Raji (cell line): ENCODE measurements around the gene F2R.

ENCODE experiments used
- POLR2A ChIP-seq: IDR thresholded peaks from 2 replicates; pipeline ENCODE4 v1.6.1; 2011; ENCODE audit warnings: low read depth, low read length, control low read depth; ENCODE audit not compliant: insufficient read depth

The F2R gene

DNA sequence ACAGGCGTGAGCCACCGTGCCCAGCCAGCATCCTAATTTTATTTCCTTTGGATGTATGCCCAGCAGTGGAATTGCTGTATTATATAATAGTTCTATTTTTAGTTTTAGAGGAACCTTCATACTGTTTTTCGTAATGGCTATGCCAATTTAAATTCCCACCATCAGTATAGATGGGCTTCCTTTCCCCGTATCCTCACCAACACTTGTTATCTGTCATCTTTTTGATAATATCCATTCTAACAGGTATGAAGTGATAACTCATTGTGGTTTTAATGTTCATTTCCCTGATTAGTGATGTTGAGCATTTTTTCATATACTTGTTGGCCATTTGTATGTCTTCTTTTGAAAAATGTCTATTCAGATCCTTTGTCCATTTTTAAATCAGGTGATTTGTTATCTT, 13.0 kb downstream of the F2R start:
- TF ChIP-seq POLR2A: no peak

DNA sequence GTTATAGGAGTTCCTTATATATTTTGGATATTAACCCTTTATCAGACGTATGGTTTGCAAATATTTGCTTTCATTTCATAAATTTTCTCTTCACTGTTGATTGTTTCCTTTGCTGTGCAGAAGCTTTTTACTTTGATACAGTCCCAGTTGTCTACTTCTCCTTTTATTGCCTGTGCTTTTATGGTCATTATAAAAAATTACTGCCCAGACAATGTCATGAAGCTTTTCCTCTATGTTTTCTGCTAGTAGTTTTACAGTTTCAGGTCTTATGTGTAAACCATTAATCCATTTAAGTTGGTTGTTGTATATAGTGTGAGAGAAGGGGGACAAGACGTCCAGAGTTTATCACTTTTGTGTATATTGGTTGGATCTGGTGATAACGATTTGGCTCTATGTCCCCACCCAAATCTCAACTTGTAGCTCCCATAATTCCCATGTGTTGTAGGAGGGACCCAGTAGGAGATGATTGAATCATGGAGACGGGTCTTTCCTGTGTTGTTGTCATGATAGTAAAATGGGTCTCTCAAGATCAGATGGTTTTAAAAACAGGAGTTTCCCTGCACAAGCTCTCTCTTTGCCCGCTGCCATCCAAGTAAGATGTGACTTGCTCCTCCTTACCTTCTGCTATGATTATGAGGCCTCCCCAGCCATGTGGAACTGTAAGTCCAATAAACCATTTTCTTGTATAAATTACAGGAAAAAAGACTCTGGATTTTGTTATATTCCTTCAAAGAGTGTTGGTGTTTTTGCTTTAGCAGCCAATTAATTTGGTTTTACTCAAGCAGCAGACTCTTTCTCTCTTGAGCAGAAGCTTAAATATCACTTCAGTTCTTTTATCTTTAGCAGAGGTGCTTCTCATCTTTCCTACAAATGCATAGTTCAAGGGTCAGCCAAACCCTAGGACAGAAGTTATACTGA, 13.7 kb downstream of the F2R start:
- no peak for TF ChIP-seq POLR2A

DNA sequence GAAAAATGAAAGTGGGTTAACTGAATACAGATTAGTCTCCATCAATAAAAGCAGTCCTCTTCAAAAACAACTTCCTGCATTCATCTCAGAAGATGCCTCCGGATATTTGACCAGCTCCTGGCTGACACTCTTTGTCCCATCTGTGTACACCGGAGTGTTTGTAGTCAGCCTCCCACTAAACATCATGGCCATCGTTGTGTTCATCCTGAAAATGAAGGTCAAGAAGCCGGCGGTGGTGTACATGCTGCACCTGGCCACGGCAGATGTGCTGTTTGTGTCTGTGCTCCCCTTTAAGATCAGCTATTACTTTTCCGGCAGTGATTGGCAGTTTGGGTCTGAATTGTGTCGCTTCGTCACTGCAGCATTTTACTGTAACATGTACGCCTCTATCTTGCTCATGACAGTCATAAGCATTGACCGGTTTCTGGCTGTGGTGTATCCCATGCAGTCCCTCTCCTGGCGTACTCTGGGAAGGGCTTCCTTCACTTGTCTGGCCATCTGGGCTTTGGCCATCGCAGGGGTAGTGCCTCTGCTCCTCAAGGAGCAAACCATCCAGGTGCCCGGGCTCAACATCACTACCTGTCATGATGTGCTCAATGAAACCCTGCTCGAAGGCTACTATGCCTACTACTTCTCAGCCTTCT, 16.6 kb downstream of the F2R start:
- TF ChIP-seq POLR2A: no peak

- no peak for TF ChIP-seq POLR2A
Measured at GRCh38 chr5:76733049-76733417, 17.1 kb downstream of the F2R start.

DNA sequence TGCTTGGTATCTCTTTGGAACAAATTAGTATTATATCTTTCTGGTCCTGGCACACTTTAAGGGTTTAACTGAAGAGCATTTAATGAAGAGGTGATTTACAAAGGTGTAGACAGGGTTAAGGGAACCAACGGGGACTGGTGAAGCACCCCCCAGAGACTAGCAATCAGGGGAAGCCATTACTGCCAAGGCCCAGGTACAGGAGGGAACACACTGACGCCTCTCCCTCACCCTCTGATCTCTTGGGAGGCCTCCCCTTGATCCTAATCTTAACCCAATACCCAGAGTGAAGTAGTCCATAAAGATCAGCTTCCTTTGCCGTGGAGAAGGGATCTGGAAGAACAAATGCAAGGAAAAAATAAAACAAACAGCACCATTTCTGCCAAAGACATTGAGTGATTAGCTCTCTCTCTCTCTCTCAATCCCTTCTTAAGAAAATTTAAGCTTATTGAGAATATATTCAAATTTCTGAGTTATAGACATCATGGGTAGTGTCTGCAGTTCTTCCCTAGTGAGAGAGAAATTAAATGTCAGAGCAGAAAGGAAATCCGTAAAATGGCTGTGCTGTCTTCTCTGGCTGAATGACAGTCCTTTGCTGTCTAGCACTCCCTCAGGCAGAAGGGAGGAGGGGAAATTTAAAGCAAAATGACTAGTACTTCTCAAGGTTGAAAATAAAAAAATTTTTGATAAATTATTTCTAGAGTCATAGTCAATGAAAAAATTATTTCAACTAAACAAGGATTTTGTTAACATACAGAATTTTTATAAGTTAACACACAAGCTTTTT, 20.0 kb downstream of the F2R start:
- TF ChIP-seq POLR2A: no peak

DNA sequence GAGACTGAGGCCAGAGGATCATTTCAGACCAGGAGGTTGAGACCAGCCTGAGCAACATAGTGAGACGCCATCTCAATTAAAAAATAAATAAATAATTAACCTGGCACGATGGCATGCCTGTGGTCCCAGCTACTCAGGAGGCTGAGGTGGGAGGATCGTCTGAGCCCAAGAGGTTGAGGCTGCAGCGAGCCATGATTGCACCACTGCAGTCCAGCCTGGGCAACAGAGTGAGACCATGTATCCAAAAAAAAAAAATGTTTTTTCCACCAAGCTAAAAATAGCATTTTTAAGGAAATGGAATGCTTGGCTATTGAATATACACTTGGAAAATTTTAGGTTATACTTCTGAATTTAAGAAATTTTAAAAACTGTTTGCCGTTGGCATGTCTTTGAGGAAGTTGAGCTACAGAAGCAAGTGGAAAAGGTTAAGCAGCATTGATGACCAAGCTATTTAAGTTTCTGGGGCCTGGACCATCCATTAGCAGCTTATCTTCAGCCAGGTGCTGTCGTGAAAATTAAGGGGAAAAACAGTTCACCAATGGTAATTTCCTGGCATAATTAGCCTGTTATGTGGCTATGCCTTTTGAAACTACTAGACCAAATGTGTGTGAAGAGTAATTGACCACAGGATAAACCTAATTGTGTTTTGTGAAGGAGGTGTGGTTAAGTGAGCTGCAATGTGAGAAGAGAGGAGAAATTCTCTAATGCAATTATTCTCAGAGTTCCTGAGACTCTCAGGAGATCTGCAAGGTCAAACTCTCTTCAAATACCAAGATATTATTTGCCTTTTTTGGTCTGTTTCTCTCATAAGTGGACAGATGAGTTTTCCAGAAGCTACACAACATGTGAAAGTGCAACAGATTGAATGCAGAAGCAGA, 21.0 kb downstream of the F2R start:
- TF ChIP-seq POLR2A: no peak

GRCh38 chr5:76737846-76738245, 21.9 kb downstream of the F2R start:
- TF ChIP-seq POLR2A: no peak

- TF ChIP-seq POLR2A: no peak
Measured at GRCh38 chr5:76742583-76742982, 26.7 kb downstream of the F2R start.

DNA sequence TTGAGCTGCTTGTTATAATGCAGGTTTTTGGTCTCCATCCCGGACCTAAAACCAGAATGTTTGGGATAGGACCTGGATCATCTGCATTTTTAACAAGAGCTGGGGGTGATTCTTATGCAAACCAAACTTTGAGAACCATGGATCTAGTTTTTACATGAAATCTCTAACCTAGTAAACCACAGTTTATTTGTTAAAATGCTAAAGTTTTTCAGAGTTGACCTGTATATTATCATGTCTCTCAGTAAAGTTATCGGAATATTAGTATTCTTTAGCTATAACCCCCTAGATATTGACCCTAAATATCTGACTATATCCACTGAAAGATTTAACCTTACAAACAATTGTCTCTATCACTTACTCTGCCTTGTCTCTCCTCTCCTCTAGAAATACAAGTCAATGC, 28.7 kb downstream of the F2R start:
- no peak for TF ChIP-seq POLR2A

GRCh38 chr5:76745670-76746069, 29.7 kb downstream of the F2R start:
- TF ChIP-seq POLR2A: no peak

- no peak for TF ChIP-seq POLR2A
Measured at GRCh38 chr5:76746677-76747076, 30.8 kb downstream of the F2R start.

GRCh38 chr5:76747706-76748105, 31.8 kb downstream of the F2R start:
- TF ChIP-seq POLR2A: no peak

DNA sequence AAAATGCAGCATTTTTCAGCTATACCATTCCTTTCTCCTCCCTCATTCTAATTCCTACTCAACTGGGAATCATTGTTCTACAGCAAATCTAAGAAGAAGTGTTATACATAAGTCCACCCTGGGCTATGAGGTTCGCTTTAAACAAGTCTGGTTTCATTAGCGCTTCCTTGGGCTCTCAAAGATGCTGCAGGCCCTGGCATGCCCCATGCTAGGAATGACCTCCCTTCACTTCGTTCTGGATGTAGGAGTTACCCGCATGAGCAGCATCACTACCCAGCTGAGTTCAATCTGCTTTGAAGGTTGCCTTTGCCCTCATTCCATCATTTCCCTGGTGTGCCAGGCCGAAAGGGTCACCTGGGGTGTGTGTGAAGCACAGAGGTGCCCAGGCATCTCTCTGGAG, 35.4 kb downstream of the F2R start:
- no peak for TF ChIP-seq POLR2A

- no peak for TF ChIP-seq POLR2A
Measured at GRCh38 chr5:76754668-76755078, 38.7 kb downstream of the F2R start.
